Heart left ventricle (tissue), 13 donors: ENCODE results near the gene RNF121.

Source experiments
- CTCF ChIP-seq, 12 donors: fragments of 200-600 bp; sonication (generic) in 4 of 12; IDR thresholded peaks; one replicate each; pipeline versions ENCODE4 v1.5.0 to v1.8.0; 2018 to 2022; ENCODE audit warnings: antibody characterized with exemption in 12 of 12, mild to moderate bottlenecking in 5 of 12
- POLR2A ChIP-seq, 2 donors: fragments of 450-650 bp; IDR thresholded peaks; one replicate each; pipeline ENCODE4 v1.6.1; 2017; ENCODE audit warnings: antibody characterized with exemption in 2 of 2, mild to moderate bottlenecking in 2 of 2, moderate library complexity in 2 of 2
- donor health status: ischemic (EF 13 %, LVEDD 7.1; RV severe dilation, severe dysfunction).
- donor health status: DM: no; HTN: yes; CAD: no.
- donor health status: DM: no; HTN: no; CAD: no.
- donor health status: ischemic (EF 25% LVEDD 6.9; RV normal size, moderate dysfunction).
- donor health status: ischemic (EF 25% LVEDD 5.7; RV mildly dilated, moderate dysfunction).
- donor health status: ischemic (EF 35%, LVEDD 5.7; RV mildly dilated, moderate dysfunction).
- donor health status: nonischemic (EF 11% LVEDD 7.7; RV severe dilation, severe dysfunction).
- donor health status: DM: yes; HTN: yes; CAD: no.
- donor health status: PGD.
- donor health status: ischemic (EF 29% LVEDD 5.4; RV normal size, mild dysfunction).
- donor health status: nonischemic (EF 23%, LVEDD 6.1; RV moderate dilation, normal function).

GRCh38 chr11:71998649-71999310 lies 69.9 kb downstream of the RNF121 start, which contains the start of gene IL18BP:
- TF ChIP-seq CTCF (IDR thresholded peaks at IDR 0.05) (no peak), POLR2A (IDR thresholded peaks at IDR 0.05) (no peak)
